Stomach (tissue), 9 donors: ENCODE results near the gene CLSTN2. TPM values are rescaled to one million over a fixed set of nuclear protein-coding genes. Genes with fewer than 3 reads are reported as not detected.

ENCODE experiments used
- DNase-seq, 2 donors: peaks; one replicate each; pipeline versions ENCODE4 v3.0.0 to v3.0.0-alpha.2; 2013 to 2019
- H3K27ac ChIP-seq, 5 donors: fragments of 200-600 bp in 4 of 5; sonication (generic) in 4 of 5; one replicate each; pipeline ENCODE4 v1.5.1; 2013 to 2019; ENCODE audit warnings: mild to moderate bottlenecking in 1 of 5, moderate library complexity in 1 of 5
- H3K27me3 ChIP-seq, 3 donors: fragments of 200-600 bp; sonication (generic); one replicate each; pipeline ENCODE4 v1.5.1; 2017 to 2019; ENCODE audit warnings: mixed run types in 1 of 3
- H3K36me3 ChIP-seq, 4 donors: fragments of 200-600 bp; sonication (generic); 1 replicate in 3 of 4; 2 replicates in 1 of 4; pipeline ENCODE4 v1.5.1; 2016 to 2019
- H3K4me1 ChIP-seq, 4 donors: fragments of 200-600 bp; sonication (generic); one replicate each; pipeline ENCODE4 v1.5.1; 2016 to 2019
- H3K4me3 ChIP-seq, 4 donors: fragments of 200-600 bp; sonication (generic) in 3 of 4; one replicate each; pipeline ENCODE4 v1.5.1; 2016 to 2019; ENCODE audit warnings: mild to moderate bottlenecking in 1 of 4
- H3K9me3 ChIP-seq, 4 donors: fragments of 200-600 bp; sonication (generic); one replicate each; pipeline ENCODE4 v1.5.1; 2016 to 2019
- EP300 ChIP-seq: sonication (generic); formaldehyde crosslinking; IDR thresholded peaks from one replicate; pipeline ENCODE4 v1.6.1; 2017; ENCODE audit warnings: antibody characterized with exemption
- POLR2A ChIP-seq, 4 donors: fragments of 450-650 bp; IDR thresholded peaks; one replicate each; pipeline ENCODE4 v1.6.1; 2016; ENCODE audit warnings: antibody characterized with exemption in 4 of 4, control low read depth in 2 of 4, mild to moderate bottlenecking in 1 of 4, moderate library complexity in 1 of 4
- POLR2AphosphoS5 ChIP-seq, 3 donors: sonication (generic); formaldehyde crosslinking; IDR thresholded peaks; one replicate each; pipeline ENCODE4 v1.6.1; 2016; ENCODE audit warnings: antibody characterized with exemption in 3 of 3
- WGBS, 5 donors: extraction: QIAGEN DNeasy Blood & Tissue Kit in 3 of 5; methylation state at CpG; one replicate each; pipeline versions ENCODE4 v1.1.5 to v1.1.7; 2013 to 2018; 5-methylcytosine and 5-hydroxymethylcytosine counted together
- intact Hi-C: fragments of 100-400 bp; cut with DNase I; formaldehyde crosslinking; loops from one replicate; pipeline ENCODE4 v1.15.1; 2023; ENCODE audit warnings: low total_unique reads
- polyA plus RNA-seq, 3 donors: library from polyadenylated mRNA; stranded (reverse); fragments of 200-250 nt; gene quantifications; one replicate each; pipeline ENCODE4 v1.2.3, GENCODE V29; 2013
- total RNA-seq, 5 donors: library from RNA; depleted of rRNA; stranded (reverse); fragments of >200 nt; gene quantifications; one replicate each; pipeline versions ENCODE4 v1.1.0 to v1.2.3, GENCODE V29; 2014 to 2016
- TF ChIP-seq, protein P1 (sequence below), 7 experiments: fragments of 450-650 bp in 4 of 7; fragments of 200-600 bp in 3 of 7; sonication (generic) in 3 of 7; IDR thresholded peaks; one replicate each; pipeline ENCODE4 v1.5.1; 2016 to 2019; ENCODE audit warnings: antibody characterized with exemption in 7 of 7, control low read depth in 2 of 7, mild to moderate bottlenecking in 1 of 7
- donor health status: healthy with polysubstance abuse.
- donor health status: Bipolar disorder and iron deficiency.
- donor health status: healthy.

Gene CLSTN2
- total and polyA plus RNA-seq, 8 donors = 0.10 to 5.4 (median 1.7) TPM

GRCh38 chr3:140007911-140008869 is 73.2 kb downstream of the CLSTN2 start:
- peak in 1 of 2 donors; percentile 38 for DNase-seq
- 56 to 70% (median 60%) methylated on average over 7 of the region's 7 CpGs for WGBS, 5 donors
- intact Hi-C loops = no loop called here
- Histone ChIP-seq H3K4me3 (no peak overlapping the region), H3K9me3 (no peaks in the 10 kb centered on the region), H3K27ac (no peak overlapping the region), H3K27me3 (no peaks in the 10 kb centered on the region), H3K36me3 (no peaks in the 10 kb centered on the region), H3K4me1 (peaks cover 0 to 7% (median 3%) of the 10 kb centered on the region in 4 donors)
- TF ChIP-seq, protein P1, sequence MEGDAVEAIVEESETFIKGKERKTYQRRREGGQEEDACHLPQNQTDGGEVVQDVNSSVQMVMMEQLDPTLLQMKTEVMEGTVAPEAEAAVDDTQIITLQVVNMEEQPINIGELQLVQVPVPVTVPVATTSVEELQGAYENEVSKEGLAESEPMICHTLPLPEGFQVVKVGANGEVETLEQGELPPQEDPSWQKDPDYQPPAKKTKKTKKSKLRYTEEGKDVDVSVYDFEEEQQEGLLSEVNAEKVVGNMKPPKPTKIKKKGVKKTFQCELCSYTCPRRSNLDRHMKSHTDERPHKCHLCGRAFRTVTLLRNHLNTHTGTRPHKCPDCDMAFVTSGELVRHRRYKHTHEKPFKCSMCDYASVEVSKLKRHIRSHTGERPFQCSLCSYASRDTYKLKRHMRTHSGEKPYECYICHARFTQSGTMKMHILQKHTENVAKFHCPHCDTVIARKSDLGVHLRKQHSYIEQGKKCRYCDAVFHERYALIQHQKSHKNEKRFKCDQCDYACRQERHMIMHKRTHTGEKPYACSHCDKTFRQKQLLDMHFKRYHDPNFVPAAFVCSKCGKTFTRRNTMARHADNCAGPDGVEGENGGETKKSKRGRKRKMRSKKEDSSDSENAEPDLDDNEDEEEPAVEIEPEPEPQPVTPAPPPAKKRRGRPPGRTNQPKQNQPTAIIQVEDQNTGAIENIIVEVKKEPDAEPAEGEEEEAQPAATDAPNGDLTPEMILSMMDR (IDR thresholded peaks at IDR 0.05) = no peak
- TF ChIP-seq POLR2A (IDR thresholded peaks at IDR 0.05) (no peak), EP300 (no peak), POLR2AphosphoS5 (IDR thresholded peaks at IDR 0.05) (no peak)

- no peak for DNase-seq
- Histone ChIP-seq H3K4me1 (peaks cover 0 to 7% (median 3%) of the 10 kb centered on the region in 4 donors), H3K9me3 (no peaks in the 10 kb centered on the region), H3K27ac (no peak overlapping the region), H3K36me3 (no peaks in the 10 kb centered on the region), H3K4me3 (no peak overlapping the region), H3K27me3 (no peaks in the 10 kb centered on the region)
- WGBS, 5 donors = 46 to 71% (median 47%) methylated on average over 2 of the region's 2 CpGs
- intact Hi-C loops = no loop called here
- TF ChIP-seq, protein P1 (IDR thresholded peaks at IDR 0.05) = no peak
- TF ChIP-seq POLR2A (IDR thresholded peaks at IDR 0.05) (no peak), EP300 (no peak), POLR2AphosphoS5 (IDR thresholded peaks at IDR 0.05) (no peak)
Measured at GRCh38 chr3:140010391-140010790, 75.4 kb downstream of the CLSTN2 start.

GRCh38 chr3:140011086-140011485 is 76.1 kb downstream of the CLSTN2 start:
- intact Hi-C loops = no loop called here

DNA sequence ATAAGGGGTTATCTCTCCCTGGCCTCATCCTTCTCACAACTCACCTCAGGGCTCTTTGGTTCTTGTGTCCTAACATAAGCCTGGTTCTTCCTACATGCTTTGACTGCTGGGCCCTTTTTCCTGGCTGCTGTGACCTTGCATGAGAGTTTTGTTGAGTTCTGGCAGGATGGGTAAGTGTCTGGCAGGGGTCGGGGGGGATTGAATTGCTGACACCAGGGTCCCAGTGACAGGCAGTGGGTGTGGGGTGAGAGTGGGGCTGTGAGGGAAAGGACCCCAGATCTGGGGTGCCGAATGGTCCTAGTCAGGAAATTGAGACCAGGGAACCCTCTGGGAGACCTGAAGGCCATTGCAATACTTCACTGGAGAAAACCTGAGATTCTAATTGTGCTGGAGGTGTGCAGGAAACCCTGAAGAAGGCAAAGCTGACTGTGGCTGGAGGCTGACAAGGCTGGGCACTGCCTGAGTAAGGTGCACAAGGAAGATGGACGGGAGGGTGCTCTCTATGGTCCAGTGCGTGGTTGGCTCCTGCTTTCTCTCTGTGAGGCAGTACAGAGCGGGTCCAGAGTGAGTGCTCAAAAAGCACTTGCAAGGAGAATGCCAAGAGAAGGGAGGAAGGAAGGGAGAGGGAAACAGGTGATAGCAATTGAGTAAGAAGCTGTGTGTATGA is 76.8 kb downstream of the CLSTN2 start:
- H3K27me3 ChIP-seq = no peaks in the 10 kb centered on the region
- no peak overlapping the region for H3K27ac ChIP-seq
- peaks cover 0 to 7% (median under 1%) of the 10 kb centered on the region in 4 donors for H3K4me1 ChIP-seq
- intact Hi-C loops = no loop called here
- no peaks in the 10 kb centered on the region for H3K36me3 ChIP-seq
- H3K9me3 ChIP-seq = no peaks in the 10 kb centered on the region
- TF ChIP-seq, protein P1 (IDR thresholded peaks at IDR 0.05) = no peak
- TF ChIP-seq POLR2A (IDR thresholded peaks at IDR 0.05) = no peak
- TF ChIP-seq POLR2AphosphoS5 (IDR thresholded peaks at IDR 0.05) = no peak
- TF ChIP-seq EP300 = no peak
- H3K4me3 ChIP-seq = no peak overlapping the region
- DNase-seq = no peak
- WGBS, 5 donors = 80 to 94% (median 90%) methylated on average over 5 of the region's 5 CpGs

More at GRCh38 chr3:140011086-140011485, 76.1 kb downstream of the CLSTN2 start:
- Histone ChIP-seq H3K36me3 (no peaks in the 10 kb centered on the region), H3K27me3 (no peaks in the 10 kb centered on the region), H3K4me3 (no peak overlapping the region), H3K9me3 (no peaks in the 10 kb centered on the region), H3K27ac (no peak overlapping the region), H3K4me1 (peaks cover 0 to 7% (median 3%) of the 10 kb centered on the region in 4 donors)
- DNase-seq = no peak
- TF ChIP-seq EP300 = no peak
- TF ChIP-seq, protein P1 (IDR thresholded peaks at IDR 0.05) = no peak
- TF ChIP-seq POLR2A (IDR thresholded peaks at IDR 0.05) = no peak
- no peak for TF ChIP-seq POLR2AphosphoS5 (IDR thresholded peaks at IDR 0.05)
- 92 to 97% (median 93%) methylated on average over 2 of the region's 2 CpGs for WGBS, 5 donors
